Effector memory CD8-positive, alpha-beta T cell (primary cell): ENCODE data around the gene TAS2R41.
A peak's percentile ranks its signal among the peaks of the same experiment; 100 is the strongest.

Source experiments
- ATAC-seq: fragments of 150-1000 bp; cut with Tn5 transposase; replicated peaks from 2 replicates; pipeline ENCODE4 v1.10.0; 2021; ENCODE audit warnings: mild to moderate bottlenecking, moderate library complexity
- DNase-seq, 3 experiments: peaks; one replicate each; pipeline ENCODE4 v3.0.0; 2021
- H3K27ac Mint-ChIP-seq, 2 donors: one replicate each; pipeline ENCODE4 v1.8.0; 2022; ENCODE audit warnings: mild to moderate bottlenecking in 2 of 2, mixed read lengths in 2 of 2, moderate library complexity in 2 of 2
- H3K27me3 Mint-ChIP-seq, 2 donors: one replicate each; pipeline ENCODE4 v1.8.0; 2022; ENCODE audit warnings: mixed read lengths in 2 of 2
- H3K36me3 Mint-ChIP-seq: one replicate; pipeline ENCODE4 v1.8.0; 2022; ENCODE audit warnings: mild to moderate bottlenecking, moderate library complexity, mixed read lengths; ENCODE audit not compliant: insufficient read depth
- H3K4me1 Mint-ChIP-seq, 2 donors: one replicate each; pipeline ENCODE4 v1.8.0; 2022; ENCODE audit warnings: low read depth in 2 of 2, mixed read lengths in 2 of 2
- H3K4me3 Mint-ChIP-seq, 2 donors: one replicate each; pipeline ENCODE4 v1.8.0; 2022; ENCODE audit warnings: mild to moderate bottlenecking in 2 of 2, mixed read lengths in 2 of 2, moderate library complexity in 2 of 2
- H3K9me3 Mint-ChIP-seq, 2 donors: one replicate each; pipeline ENCODE4 v1.8.0; 2022; ENCODE audit warnings: mixed read lengths in 2 of 2

The TAS2R41 gene

GRCh38 chr7:143490717-143491306 lies 13.1 kb downstream of the TAS2R41 start:
- peaks cover 10 to 19% of the 10 kb centered on the region in 2 donors for H3K27me3 Mint-ChIP-seq
- H3K27ac Mint-ChIP-seq: no peak overlapping the region
- no peaks in the 10 kb centered on the region for H3K36me3 Mint-ChIP-seq
- ATAC-seq (no peak), DNase-seq (no peak)
- peaks cover 7 to 13% of the 10 kb centered on the region in 2 donors for H3K4me1 Mint-ChIP-seq
- no peak overlapping the region for H3K4me3 Mint-ChIP-seq
- H3K9me3 Mint-ChIP-seq: no peaks in the 10 kb centered on the region

GRCh38 chr7:143492043-143492471 lies 14.4 kb downstream of the TAS2R41 start:
- Mint-ChIP-seq H3K4me1 (peaks cover 7 to 13% of the 10 kb centered on the region in 2 donors), H3K9me3 (no peaks in the 10 kb centered on the region), H3K27me3 (peaks cover 12 to 13% of the 10 kb centered on the region in 2 donors), H3K4me3 (no peak overlapping the region), H3K36me3 (no peaks in the 10 kb centered on the region), H3K27ac (peak overlapping the region in 1 of 2 donors; percentile 45)
- DNase-seq (no peak), ATAC-seq (peak; percentile 26)

GRCh38 chr7:143492799-143493739 lies 15.4 kb downstream of the TAS2R41 start:
- Mint-ChIP-seq H3K27me3 (peaks cover 18 to 19% of the 10 kb centered on the region in 2 donors), H3K4me3 (no peak overlapping the region), H3K27ac (peak overlapping the region; percentile 61 to 82), H3K4me1 (peaks cover 7 to 13% of the 10 kb centered on the region in 2 donors), H3K9me3 (no peaks in the 10 kb centered on the region), H3K36me3 (no peaks in the 10 kb centered on the region)
- ATAC-seq: no peak
- DNase-seq: no peak

- DNase-seq: no peak
- peak overlapping the region; percentile 61 to 82 for H3K27ac Mint-ChIP-seq
- H3K27me3 Mint-ChIP-seq: peaks cover 11 to 12% of the 10 kb centered on the region in 2 donors
- peaks cover 7 to 13% of the 10 kb centered on the region in 2 donors for H3K4me1 Mint-ChIP-seq
- ATAC-seq: peak; percentile 24
- no peak overlapping the region for H3K4me3 Mint-ChIP-seq
- H3K9me3 Mint-ChIP-seq: no peaks in the 10 kb centered on the region
- no peaks in the 10 kb centered on the region for H3K36me3 Mint-ChIP-seq
Measured at GRCh38 chr7:143493751-143494150, 16.1 kb downstream of the TAS2R41 start.

GRCh38 chr7:143494622-143495021 lies 16.9 kb downstream of the TAS2R41 start:
- H3K4me3 Mint-ChIP-seq: no peak overlapping the region
- no peaks in the 10 kb centered on the region for H3K36me3 Mint-ChIP-seq
- no peaks in the 10 kb centered on the region for H3K9me3 Mint-ChIP-seq
- ATAC-seq (no peak), DNase-seq (no peak)
- H3K27me3 Mint-ChIP-seq: peaks cover 7 to 15% of the 10 kb centered on the region in 2 donors
- peaks cover 7 to 13% of the 10 kb centered on the region in 2 donors for H3K4me1 Mint-ChIP-seq
- peak overlapping the region in 1 of 2 donors; percentile 61 for H3K27ac Mint-ChIP-seq

- no peaks in the 10 kb centered on the region for H3K36me3 Mint-ChIP-seq
- no peak overlapping the region for H3K4me3 Mint-ChIP-seq
- no peak for DNase-seq
- peaks cover 7 to 13% of the 10 kb centered on the region in 2 donors for H3K4me1 Mint-ChIP-seq
- H3K27ac Mint-ChIP-seq: no peak overlapping the region
- H3K9me3 Mint-ChIP-seq: no peaks in the 10 kb centered on the region
- ATAC-seq: no peak
- peaks cover 15 to 24% of the 10 kb centered on the region in 2 donors for H3K27me3 Mint-ChIP-seq
Measured at GRCh38 chr7:143495851-143496250, 18.2 kb downstream of the TAS2R41 start.

GRCh38 chr7:143496263-143496662 lies 18.6 kb downstream of the TAS2R41 start:
- ATAC-seq (no peak), DNase-seq (no peak)
- H3K27me3 Mint-ChIP-seq: peaks cover 19 to 24% of the 10 kb centered on the region in 2 donors
- no peaks in the 10 kb centered on the region for H3K9me3 Mint-ChIP-seq
- H3K36me3 Mint-ChIP-seq: no peaks in the 10 kb centered on the region
- H3K27ac Mint-ChIP-seq: no peak overlapping the region
- no peak overlapping the region for H3K4me3 Mint-ChIP-seq
- peaks cover 7 to 13% of the 10 kb centered on the region in 2 donors for H3K4me1 Mint-ChIP-seq

- Mint-ChIP-seq H3K4me1 (peaks cover 7 to 9% of the 10 kb centered on the region in 2 donors), H3K36me3 (peaks cover under 1% of the 10 kb centered on the region), H3K27ac (peak overlapping the region in 1 of 2 donors; percentile 23), H3K9me3 (no peaks in the 10 kb centered on the region), H3K27me3 (peaks cover 24 to 27% of the 10 kb centered on the region in 2 donors), H3K4me3 (no peak overlapping the region)
- DNase-seq (no peak), ATAC-seq (no peak)
Measured at GRCh38 chr7:143497008-143497795, 19.5 kb downstream of the TAS2R41 start.

GRCh38 chr7:143499246-143499645 lies 21.6 kb downstream of the TAS2R41 start:
- no peak overlapping the region for H3K4me3 Mint-ChIP-seq
- no peak overlapping the region for H3K27ac Mint-ChIP-seq
- H3K36me3 Mint-ChIP-seq: peaks cover 2% of the 10 kb centered on the region
- DNase-seq (no peak), ATAC-seq (no peak)
- H3K27me3 Mint-ChIP-seq: peaks cover 28 to 35% of the 10 kb centered on the region in 2 donors
- H3K9me3 Mint-ChIP-seq: no peaks in the 10 kb centered on the region
- no peaks in the 10 kb centered on the region for H3K4me1 Mint-ChIP-seq

GRCh38 chr7:143499743-143500348 lies 22.2 kb downstream of the TAS2R41 start:
- H3K36me3 Mint-ChIP-seq: peaks cover 2% of the 10 kb centered on the region
- DNase-seq: no peak
- H3K27ac Mint-ChIP-seq: no peak overlapping the region
- H3K4me1 Mint-ChIP-seq: no peaks in the 10 kb centered on the region
- H3K9me3 Mint-ChIP-seq: no peaks in the 10 kb centered on the region
- H3K27me3 Mint-ChIP-seq: peaks cover 33 to 41% of the 10 kb centered on the region in 2 donors
- H3K4me3 Mint-ChIP-seq: no peak overlapping the region
- no peak for ATAC-seq

GRCh38 chr7:143503261-143503660 lies 25.6 kb downstream of the TAS2R41 start:
- Mint-ChIP-seq H3K36me3 (peaks cover 2% of the 10 kb centered on the region), H3K27me3 (peaks cover 35 to 36% of the 10 kb centered on the region in 2 donors), H3K4me3 (no peak overlapping the region), H3K4me1 (no peaks in the 10 kb centered on the region), H3K27ac (no peak overlapping the region), H3K9me3 (no peaks in the 10 kb centered on the region)
- no peak for ATAC-seq
- DNase-seq: no peak

- no peak for ATAC-seq
Measured at GRCh38 chr7:143504215-143504936, 26.7 kb downstream of the TAS2R41 start.

More at GRCh38 chr7:143504215-143504936, 26.7 kb downstream of the TAS2R41 start:
- peaks cover 34 to 35% of the 10 kb centered on the region in 2 donors for H3K27me3 Mint-ChIP-seq
- H3K4me1 Mint-ChIP-seq: no peaks in the 10 kb centered on the region
- peaks cover 2% of the 10 kb centered on the region for H3K36me3 Mint-ChIP-seq
- no peak overlapping the region for H3K27ac Mint-ChIP-seq
- no peak overlapping the region for H3K4me3 Mint-ChIP-seq
- DNase-seq: no peak
- no peaks in the 10 kb centered on the region for H3K9me3 Mint-ChIP-seq
